Glomerular visceral epithelial cell (primary cell): Measurements from ENCODE around the gene FCER2.

ENCODE experiments used
- DNase-seq: peaks from one replicate; pipeline ENCODE4 v3.0.0-alpha.2; 2016; ENCODE audit errors: extremely low spot score

FCER2 gene

GRCh38 chr19:7733376-7733775, 31.4 kb upstream of the FCER2 start:
- no peak for DNase-seq

- no peak for DNase-seq
Measured at GRCh38 chr19:7732045-7732444, 30.1 kb upstream of the FCER2 start, which contains the start of gene CLEC4G. Gene CLEC4G (minus strand): TSS chr19:7732110. CDS start chr19:7732102, 8 bp downstream.

GRCh38 chr19:7731615-7732014, 29.7 kb upstream of the FCER2 start:
- DNase-seq = no peak

GRCh38 chr19:7731218-7731595, 29.3 kb upstream of the FCER2 start:
- no peak for DNase-seq

GRCh38 chr19:7730286-7731217, 28.6 kb upstream of the FCER2 start:
- no peak for DNase-seq

- DNase-seq = no peak
Measured at GRCh38 chr19:7729831-7730285, 27.9 kb upstream of the FCER2 start.

GRCh38 chr19:7729211-7729610, 27.3 kb upstream of the FCER2 start:
- no peak for DNase-seq

- no peak for DNase-seq
Measured at GRCh38 chr19:7725791-7726190, 23.9 kb upstream of the FCER2 start.

GRCh38 chr19:7722231-7722651, 20.3 kb upstream of the FCER2 start:
- no peak for DNase-seq

- DNase-seq = no peak
Measured at GRCh38 chr19:7720351-7720750, 18.4 kb upstream of the FCER2 start.

- no peak for DNase-seq
Measured at GRCh38 chr19:7718668-7719067, 16.7 kb upstream of the FCER2 start.

GRCh38 chr19:7716762-7717161, 14.8 kb upstream of the FCER2 start:
- no peak for DNase-seq

GRCh38 chr19:7715671-7716070, 13.7 kb upstream of the FCER2 start:
- DNase-seq = no peak

- no peak for DNase-seq
Measured at GRCh38 chr19:7710616-7711015, 8.7 kb upstream of the FCER2 start.

- DNase-seq = no peak
Measured at GRCh38 chr19:7709932-7710460, 8.1 kb upstream of the FCER2 start.

- DNase-seq = no peak
Measured at GRCh38 chr19:7706955-7707456, 5.1 kb upstream of the FCER2 start.

GRCh38 chr19:7706188-7706954, 4.4 kb upstream of the FCER2 start:
- no peak for DNase-seq

- no peak for DNase-seq
Measured at GRCh38 chr19:7705387-7706187, 3.7 kb upstream of the FCER2 start.

- DNase-seq = no peak
Measured at GRCh38 chr19:7704280-7705060, 2.5 kb upstream of the FCER2 start.

- no peak for DNase-seq
Measured at GRCh38 chr19:7703332-7703731, 1.4 kb upstream of the FCER2 start.
